NOMO-1 treated with dmso at 0.1 percent for 144 hours (cell line): ENCODE measurements around the gene TRAPPC1.
A peak's percentile ranks its signal among the peaks of the same experiment; 100 is the strongest.

Experiments
- DNase-seq: peaks from one replicate; lab custom pipeline; 2025; ENCODE audit not compliant: unreplicated experiment; lab: John Stamatoyannopoulos, UW

TRAPPC1 gene

DNA sequence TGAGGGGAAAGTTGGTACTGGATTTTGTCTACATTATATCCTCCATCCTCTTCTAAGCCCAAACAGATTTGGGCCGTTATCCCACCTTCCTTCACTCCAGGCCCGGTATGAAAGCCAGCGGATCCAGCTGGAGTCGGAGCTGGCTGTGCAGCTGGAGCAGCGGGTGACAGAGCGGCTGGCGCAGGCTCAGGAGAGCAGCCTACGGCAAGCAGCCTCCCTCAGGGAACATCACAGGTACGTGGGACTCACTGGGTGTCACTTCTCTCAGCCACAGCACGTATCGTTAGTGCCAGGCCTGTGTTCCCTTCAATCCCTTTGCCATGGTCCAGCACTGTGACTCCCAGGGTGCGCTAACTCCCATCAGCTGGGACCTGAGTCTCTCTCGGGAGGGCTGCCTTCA, 11.5 kb upstream of the TRAPPC1 start:
- no peak for DNase-seq

- DNase-seq, result no peak
Observed at GRCh38 chr17:7940743-7941142, 9.0 kb upstream of the TRAPPC1 start.

- no peak for DNase-seq
Observed at GRCh38 chr17:7940034-7940433, 8.3 kb upstream of the TRAPPC1 start.

GRCh38 chr17:7935859-7936258, 4.1 kb upstream of the TRAPPC1 start:
- DNase-seq, result no peak

GRCh38 chr17:7932949-7933348, 1.2 kb upstream of the TRAPPC1 start:
- peak; percentile 56 for DNase-seq

GRCh38 chr17:7932483-7932891, 741 bp upstream of the TRAPPC1 start:
- DNase-seq, result no peak

DNA sequence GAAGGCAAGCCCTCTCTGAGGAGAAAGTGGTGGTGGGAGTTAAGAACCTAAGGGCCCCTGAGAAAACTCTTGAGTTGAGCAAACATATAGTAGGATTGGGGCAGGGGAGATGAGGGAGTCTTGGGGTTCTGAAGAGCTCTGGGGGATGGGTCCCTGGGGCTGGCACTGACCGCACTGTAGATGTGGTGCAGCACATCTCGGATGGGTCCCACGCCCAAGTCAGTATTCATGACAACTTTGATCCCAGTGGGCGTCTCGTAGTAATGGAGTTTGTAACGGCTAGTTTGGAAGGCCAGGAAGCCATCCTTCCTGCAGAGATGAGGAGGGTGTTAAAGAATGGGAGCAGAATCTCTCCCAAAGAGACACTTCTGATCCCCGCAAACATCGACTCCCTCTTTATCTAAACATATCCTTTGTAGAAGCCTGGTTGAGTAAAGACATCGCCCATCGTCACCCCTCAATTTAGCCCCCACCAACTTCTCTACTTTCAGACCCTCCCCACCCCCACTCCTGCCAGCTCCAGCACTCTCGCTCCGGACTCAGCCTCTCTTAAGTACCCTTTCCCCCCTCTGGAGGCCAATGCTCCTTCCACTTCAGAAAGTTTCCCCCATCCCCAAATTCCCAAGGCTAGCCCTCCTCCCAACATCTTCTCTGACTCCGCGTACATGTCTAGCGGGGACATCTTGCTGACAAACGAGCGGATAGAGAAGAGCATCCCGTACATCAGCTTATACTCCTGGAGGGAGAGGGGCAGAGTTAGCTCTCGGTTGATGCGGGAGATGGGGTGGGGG, 710 bp downstream of the TRAPPC1 start:
- DNase-seq, result no peak

DNA sequence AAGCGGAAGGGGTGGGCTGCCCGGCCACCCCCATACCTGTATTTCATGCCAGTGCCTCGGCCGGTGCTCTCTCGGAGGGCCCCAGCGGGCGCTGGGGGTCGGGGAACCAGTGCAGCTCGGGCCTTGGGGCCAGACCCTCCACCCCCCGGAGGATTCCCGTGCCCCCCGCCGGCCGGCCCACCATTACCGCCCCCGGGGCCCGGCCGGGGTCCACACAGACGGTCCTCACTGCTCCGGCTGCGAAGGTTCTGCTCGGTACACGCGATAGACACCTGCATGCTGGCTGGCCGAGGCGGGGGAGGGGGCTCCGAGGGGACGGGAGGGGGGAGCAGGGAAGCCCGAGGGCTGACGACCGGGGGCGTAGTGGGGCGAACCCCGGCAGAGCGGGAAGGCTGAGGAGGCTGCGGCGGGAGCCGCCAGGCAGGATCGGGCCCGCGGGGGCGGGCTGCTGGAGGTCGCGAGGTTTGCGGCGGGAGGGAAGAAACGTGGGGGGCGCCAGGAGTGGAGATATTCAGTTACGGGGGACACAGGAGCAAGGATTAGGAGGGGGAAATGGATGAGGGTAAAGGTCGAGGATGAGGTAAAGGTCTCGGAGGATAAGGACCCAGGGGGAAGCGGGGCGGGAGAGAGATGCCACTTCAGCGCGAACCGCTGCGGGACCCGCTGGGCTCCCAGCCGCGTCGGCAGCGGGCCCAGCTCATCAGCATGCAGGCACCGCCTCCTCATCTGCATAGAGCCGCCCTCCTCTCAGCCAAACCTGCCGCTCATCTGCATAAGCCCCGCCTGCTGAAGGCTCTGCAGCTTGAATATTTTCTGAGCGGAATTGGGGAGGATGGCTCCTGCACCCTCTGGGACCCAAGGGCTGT, 2.4 kb downstream of the TRAPPC1 start, which contains the start of gene KCNAB3:
KCNAB3 (minus strand) TSS at position 699 of the 866 bp plus-strand sequence; CDS start at position 278, 421 bp downstream.
- DNase-seq, result no peak

- DNase-seq, result no peak
Observed at GRCh38 chr17:7927596-7927995, 4.2 kb downstream of the TRAPPC1 start.

DNA sequence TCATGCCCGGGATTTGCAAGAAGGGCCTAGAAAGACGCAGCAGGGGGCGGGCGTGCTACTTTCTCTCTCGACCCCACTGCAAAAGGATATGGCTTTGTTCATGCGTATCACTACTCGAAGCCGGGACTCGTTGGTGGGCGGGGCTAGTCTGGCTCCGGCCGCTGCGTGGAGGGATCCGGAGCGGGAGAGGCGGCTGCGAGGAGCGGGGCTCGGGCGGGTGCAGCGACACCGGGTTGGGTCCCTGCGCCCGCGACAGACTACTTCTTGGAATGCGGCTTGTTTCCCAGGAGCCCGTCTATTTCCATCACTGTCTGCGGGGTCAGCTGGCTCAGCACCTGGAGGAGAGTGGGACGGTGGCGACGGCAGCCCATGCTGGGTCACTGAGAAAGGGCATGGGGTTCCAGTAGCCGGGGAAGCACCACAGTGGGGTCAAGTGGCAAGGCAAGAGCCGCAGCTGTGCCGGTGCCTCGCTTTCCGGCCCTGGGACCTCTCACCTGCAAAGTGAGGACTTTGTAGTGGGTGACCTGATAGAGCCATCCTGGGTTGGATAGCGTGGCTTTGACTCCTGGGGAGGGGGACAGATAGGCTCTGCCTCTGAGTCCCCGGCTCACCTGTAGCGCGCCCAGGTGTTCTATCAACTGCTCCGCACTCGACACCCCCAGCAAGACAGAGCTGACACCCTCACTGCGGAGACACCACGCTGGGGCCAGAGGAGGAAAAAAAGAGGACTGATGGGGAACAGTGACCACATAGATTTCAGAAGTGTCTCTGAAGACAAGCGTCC, 8.7 kb downstream of the TRAPPC1 start:
- no peak for DNase-seq

DNA sequence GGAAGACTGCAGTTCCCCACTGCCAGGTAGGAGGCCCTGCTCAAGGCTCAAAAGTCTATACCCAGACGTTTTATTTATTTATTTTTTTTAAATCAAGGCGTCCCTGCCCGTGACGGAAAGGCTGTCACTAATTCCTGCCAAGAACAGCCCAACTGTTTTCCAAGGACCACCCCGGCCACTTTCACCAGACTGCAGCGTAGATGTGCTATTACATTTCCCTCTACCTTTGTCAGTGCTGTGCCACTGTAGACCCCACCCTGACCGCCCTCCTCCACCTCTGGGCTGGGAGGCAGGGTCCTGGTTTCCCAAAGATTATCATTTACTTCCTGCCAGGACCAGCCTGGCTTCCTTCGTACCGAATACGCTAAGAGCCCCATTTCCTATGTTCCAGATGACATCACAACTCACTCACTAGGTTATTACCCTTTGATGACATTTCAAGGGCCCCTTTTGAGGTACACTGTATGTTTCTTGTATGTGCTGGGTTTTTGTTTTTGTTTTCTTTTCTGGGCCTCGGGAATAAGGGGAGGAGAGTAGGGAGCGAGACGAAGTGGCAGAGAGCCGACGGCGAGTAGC, 9.4 kb downstream of the TRAPPC1 start:
- no peak for DNase-seq

GRCh38 chr17:7916808-7917207, 14.9 kb downstream of the TRAPPC1 start:
- no peak for DNase-seq

GRCh38 chr17:7916385-7916682, 15.4 kb downstream of the TRAPPC1 start:
- no peak for DNase-seq

DNA sequence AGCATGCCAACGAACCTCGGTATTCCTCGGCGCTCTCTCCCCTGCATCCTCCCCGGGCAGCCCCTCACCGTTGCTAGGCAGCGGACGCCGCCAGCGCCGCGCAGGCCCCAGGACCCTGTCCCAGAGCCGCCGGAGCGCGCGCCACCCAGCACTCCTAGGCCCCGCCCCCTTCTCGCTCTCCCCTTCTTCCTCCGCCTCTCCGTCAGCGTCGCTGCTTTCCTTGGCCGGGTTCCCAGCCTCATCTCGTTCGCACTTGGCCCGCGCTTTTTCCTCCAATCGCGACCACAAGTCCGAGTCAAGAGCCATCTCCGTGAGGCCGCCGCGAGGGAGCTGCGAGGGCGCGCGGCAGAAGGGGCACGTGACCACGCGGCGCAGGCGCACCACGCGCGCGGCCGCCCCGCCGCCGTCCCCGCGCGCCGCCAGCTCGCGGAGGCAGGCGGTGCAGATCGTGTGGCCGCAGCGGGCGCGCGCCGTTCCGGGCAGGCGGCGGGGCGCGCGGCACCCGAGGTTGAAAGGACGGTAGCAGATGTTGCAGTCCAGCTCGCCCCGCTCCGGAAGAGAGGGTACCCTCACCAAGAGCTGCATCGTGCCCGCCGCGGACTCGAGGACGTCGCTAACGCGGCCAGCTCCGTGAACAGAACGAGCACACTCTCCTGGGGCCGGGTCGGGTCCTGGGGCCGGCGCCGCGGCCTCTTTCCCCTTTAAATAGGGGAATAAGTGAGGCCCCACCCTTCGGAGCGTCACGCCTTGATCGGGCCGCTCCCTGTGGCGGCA, 15.9 kb downstream of the TRAPPC1 start, which contains the start of gene RNF227:
RNF227 (minus strand) TSS at position 679 of the 774 bp plus-strand sequence; CDS start at position 585, 94 bp downstream.
- peak; percentile 92 for DNase-seq

- DNase-seq, result no peak
Observed at GRCh38 chr17:7915179-7915610, 16.6 kb downstream of the TRAPPC1 start.

DNA sequence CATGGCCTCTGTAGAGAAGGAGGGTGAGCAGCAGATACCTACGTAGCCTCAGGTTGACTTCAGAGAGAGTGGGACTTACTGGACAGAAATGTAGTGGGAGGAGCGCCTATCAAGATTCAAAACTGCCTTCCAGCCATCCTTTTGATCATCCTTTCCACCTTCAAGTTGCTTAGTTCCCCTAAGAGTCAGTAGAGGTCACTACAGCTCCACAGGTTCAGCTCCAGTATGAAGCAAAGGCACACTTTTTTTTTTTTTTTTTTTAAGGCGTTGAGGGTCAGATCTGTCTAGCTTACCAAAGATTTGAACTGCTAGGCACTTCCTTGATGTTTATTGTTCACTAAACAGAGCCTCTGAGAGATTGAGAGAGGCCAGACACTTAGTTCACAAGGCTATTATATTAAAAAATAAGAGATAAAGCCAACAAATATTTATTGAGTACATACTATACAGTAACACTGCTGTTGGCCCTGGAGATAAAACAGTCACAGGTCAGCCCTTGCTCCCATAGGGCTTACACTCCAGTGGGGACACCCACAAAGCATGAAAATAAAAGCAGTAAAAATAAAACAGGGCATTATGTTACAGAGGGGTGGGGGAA, 18.7 kb downstream of the TRAPPC1 start:
- DNase-seq, result peak; percentile 71

DNA sequence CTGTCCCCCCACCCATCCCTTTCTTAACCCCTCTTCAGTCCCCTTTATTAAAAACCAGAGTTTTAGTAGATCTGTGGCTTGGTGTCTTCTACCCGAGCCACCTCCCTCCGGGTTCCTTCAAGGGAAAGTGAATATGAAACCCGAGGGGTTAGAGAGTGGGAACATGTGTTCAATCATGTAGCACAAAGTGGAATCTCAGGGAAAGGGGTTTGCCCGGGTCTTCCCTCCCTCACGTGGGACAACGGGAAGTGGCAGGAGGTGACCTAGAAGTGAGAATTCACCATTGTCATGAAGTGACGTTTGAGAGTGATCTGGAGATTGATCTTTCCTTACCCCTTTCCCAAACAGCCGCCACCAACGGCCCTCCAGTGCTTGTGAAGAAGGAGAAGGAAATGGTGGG, 20.6 kb downstream of the TRAPPC1 start:
- DNase-seq, result no peak

DNA sequence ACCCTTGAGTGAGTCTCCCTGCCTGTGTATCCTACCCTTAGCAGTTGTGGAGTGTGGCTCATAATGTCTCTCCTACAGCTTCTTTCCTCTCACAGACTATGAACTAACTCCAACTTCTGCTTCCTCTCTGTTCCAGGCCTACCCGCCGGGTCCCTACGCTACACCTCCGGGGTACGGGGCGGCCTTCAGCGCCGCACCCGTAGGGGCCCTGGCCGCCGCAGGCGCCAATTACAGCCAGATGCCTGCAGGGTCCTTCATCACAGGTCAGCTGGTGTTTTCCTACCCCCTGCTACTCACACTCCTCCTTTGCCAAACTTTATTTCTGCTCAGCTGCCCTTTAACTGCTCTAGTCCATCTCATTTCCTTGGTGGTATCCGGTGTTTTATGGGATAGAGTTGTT, 21.0 kb downstream of the TRAPPC1 start:
- no peak for DNase-seq

GRCh38 chr17:7910281-7910680, 21.5 kb downstream of the TRAPPC1 start:
- DNase-seq, result no peak

DNA sequence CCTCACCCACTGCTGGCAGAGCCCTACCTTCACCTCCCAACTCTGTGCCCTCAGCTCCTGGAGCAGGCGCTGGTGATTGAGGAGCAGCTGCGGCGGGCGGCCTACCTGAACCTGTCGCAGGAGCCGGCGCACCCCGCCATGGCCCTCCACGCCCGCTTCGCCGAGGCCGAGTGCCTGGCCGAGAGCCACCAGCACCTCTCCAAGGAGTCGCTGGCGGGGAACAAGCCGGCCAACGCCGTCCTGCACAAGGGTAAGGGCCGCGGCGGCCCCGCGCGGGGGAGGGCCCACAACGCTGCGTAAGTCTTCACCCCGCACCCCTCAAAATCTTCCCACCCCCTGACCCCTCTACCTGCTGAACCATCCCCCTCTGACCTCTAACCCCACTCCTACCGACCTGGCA, 22.7 kb downstream of the TRAPPC1 start:
- no peak for DNase-seq
